DOHH2 (cell line): ENCODE measurements around the gene DOK6.

Source experiments
- CTCF ChIP-seq: fragments of 200-600 bp; sonication (generic); IDR thresholded peaks from one replicate; pipeline ENCODE4 v1.5.1; 2014; ENCODE audit warnings: antibody characterized with exemption, mild to moderate bottlenecking, low read depth, low read length; ENCODE audit not compliant: poor library complexity, severe bottlenecking
- EZH2phosphoT487 ChIP-seq: fragments of 200-600 bp; sonication (generic); IDR thresholded peaks from 2 replicates; pipeline ENCODE4 v1.6.1; 2017; ENCODE audit warnings: borderline replicate concordance, mild to moderate bottlenecking, antibody characterized with exemption, low read length, moderate library complexity, mixed read lengths

GRCh38 chr18:69371729-69372128 is 29.0 kb upstream of the DOK6 start:
- TF ChIP-seq CTCF, result no peak
- TF ChIP-seq EZH2phosphoT487, result no peak
